ENCODE measurements around the gene AFG3L2. TPM values are rescaled to one million over a fixed set of nuclear protein-coding genes. Genes with fewer than 3 reads are reported as not detected.

The AFG3L2 gene
- total RNA-seq, 1 experiment from 2014 or later, result 73.5 TPM

DNA sequence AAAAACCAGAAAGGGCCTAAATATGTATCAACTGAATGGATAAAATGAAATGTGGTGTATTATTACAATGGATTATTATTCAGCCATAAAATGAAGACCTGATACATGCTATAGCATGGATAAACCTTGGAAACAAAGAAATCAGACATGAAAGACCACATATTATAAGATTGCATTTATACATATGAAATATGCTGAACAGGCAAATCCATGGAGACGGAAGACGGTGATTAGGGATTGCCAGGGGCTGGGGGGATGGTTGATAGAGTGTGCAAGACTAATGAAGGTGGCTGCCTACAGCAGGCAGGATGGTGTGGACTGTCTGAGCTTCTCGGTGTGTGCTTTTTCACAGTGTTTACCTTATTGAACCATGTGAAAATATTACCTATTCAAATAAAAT is 11.4 kb upstream of the AFG3L2 start:
- no peaks in the 10 kb centered on the region for H3K9me3 ChIP-seq (ENCODE audit: control insufficient read depth, low read depth, low read length)
- no peak overlapping the region for H4K91ac ChIP-seq (ENCODE audit: insufficient read length, low read depth, low read length)
- Mint-ChIP-seq H3K4me1 (no peaks in the 10 kb centered on the region), H3K36me3 (ENCODE audit: insufficient read depth in 1 of 3, low read depth in 3 of 3) (no peaks in the 10 kb centered on the region), H3K4me3 (no peak overlapping the region), H3K9me3 (no peaks in the 10 kb centered on the region), H3K27ac (no peak overlapping the region), H3K27me3 (ENCODE audit: low read depth) (no peaks in the 10 kb centered on the region)
- H2BK120ac ChIP-seq (ENCODE audit: low read depth, low read length, poor library complexity, severe bottlenecking), result no peak overlapping the region
- no peak overlapping the region for H4K8ac ChIP-seq (replicated peaks; ENCODE audit: insufficient read length, low read depth, low read length)
- no peaks in the 10 kb centered on the region for H3K4me1 ChIP-seq (ENCODE audit: insufficient read depth, low read length)
- no peaks in the 10 kb centered on the region for H4K20me1 ChIP-seq (ENCODE audit: control insufficient read depth, insufficient read depth, insufficient read length)
- no peak overlapping the region for H3K4me2 ChIP-seq (ENCODE audit: insufficient read depth, insufficient read length, low read length)
- H3K18ac ChIP-seq (ENCODE audit: insufficient read length, low read depth, low read length), result no peak overlapping the region
- H3K23ac ChIP-seq (ENCODE audit: insufficient read length, low read depth, low read length), result no peak overlapping the region
- no peak overlapping the region for H3K27ac ChIP-seq (ENCODE audit: insufficient read length, low read depth, low read length)
- H2AFZ ChIP-seq (ENCODE audit: low read length), result no peak overlapping the region
- no peak overlapping the region for H2BK5ac ChIP-seq (ENCODE audit: insufficient read length, low read length)
- H3T11ph ChIP-seq (ENCODE audit: low read length), result no peak overlapping the region
- no peak for DNase-seq
- no peak overlapping the region for H2BK15ac ChIP-seq (ENCODE audit: low read depth, low read length)
- H3K4ac ChIP-seq (ENCODE audit: low read depth, low read length), result no peak overlapping the region
- no peak overlapping the region for H3K9ac ChIP-seq (ENCODE audit: extremely low read depth, insufficient read length, low read length)
- no peaks in the 10 kb centered on the region for H3K27me3 ChIP-seq (ENCODE audit: insufficient read depth, low read length)
- no peak overlapping the region for H2AK5ac ChIP-seq (ENCODE audit: insufficient read length, low read length)
- H3K56ac ChIP-seq (ENCODE audit: insufficient read length, low read depth, low read length), result no peak overlapping the region
- H3K79me2 ChIP-seq (ENCODE audit: insufficient read depth, low read length), result no peaks in the 10 kb centered on the region
- no peak overlapping the region for H2BK20ac ChIP-seq (ENCODE audit: low read depth, low read length, poor library complexity, severe bottlenecking)
- no peak overlapping the region for H4K5ac ChIP-seq (ENCODE audit: insufficient read length, low read depth, low read length)
- TF ChIP-seq CTCF (conservative IDR thresholded peaks at IDR 0.05), result no peak
- H3K14ac ChIP-seq (ENCODE audit: insufficient read depth, low read length), result no peak overlapping the region
- H3K23me2 ChIP-seq (ENCODE audit: insufficient read length, low read depth, low read length, poor library complexity, severe bottlenecking), result no peaks in the 10 kb centered on the region
- no peak overlapping the region for H2BK12ac ChIP-seq (ENCODE audit: insufficient read length, low read depth, low read length)
- WGBS (ENCODE audit: extremely low coverage, insufficient read length, low lambda C conversion rate), result no CpG with 5 or more reads among the region's 3 CpGs
- H3K79me1 ChIP-seq (ENCODE audit: insufficient read depth, low read depth, low read length, poor library complexity, severe bottlenecking), result no peaks in the 10 kb centered on the region
